Large intestine (tissue), 3 donors: Measurements from ENCODE around the gene PRADC1. TPM values are rescaled to one million over a fixed set of nuclear protein-coding genes. Genes with fewer than 3 reads are reported as not detected.
A peak's percentile ranks its signal among the peaks of the same experiment; 100 is the strongest.
"Not testable (repeated sequence)": the region's sequence is repeated elsewhere in the genome, so short reads cannot be mapped to it uniquely, and the experiment has no call there.

Source experiments
- DNase-seq, 2 donors: peaks; one replicate each; pipeline versions ENCODE4 v3.0.0 to v3.0.0-alpha.2; 2013
- H3K27ac ChIP-seq: one replicate; pipeline ENCODE4 v1.5.1; 2013; ENCODE audit warnings: low read length
- H3K27me3 ChIP-seq: 2 replicates; pipeline ENCODE4 v1.6.1; 2013; ENCODE audit warnings: low read length; ENCODE audit not compliant: control insufficient read depth, insufficient read depth
- H3K36me3 ChIP-seq: 2 replicates; pipeline ENCODE4 v1.6.1; 2013; ENCODE audit warnings: low read length; ENCODE audit not compliant: control insufficient read depth, insufficient read depth
- H3K4me1 ChIP-seq: one replicate; pipeline ENCODE4 v1.6.1; 2013; ENCODE audit warnings: low read length; ENCODE audit not compliant: control insufficient read depth, insufficient read depth
- H3K4me3 ChIP-seq: one replicate; pipeline ENCODE4 v1.5.1; 2013; ENCODE audit warnings: low read length
- H3K9me3 ChIP-seq: one replicate; pipeline ENCODE4 v1.6.1; 2013; ENCODE audit warnings: mild to moderate bottlenecking, low read depth, low read length, moderate library complexity; ENCODE audit not compliant: control insufficient read depth
- WGBS: methylation state at CpG from one replicate; pipeline ENCODE4 v1.1.5; 2013; ENCODE audit warnings: low lambda C conversion rate; ENCODE audit not compliant: insufficient coverage; 5-methylcytosine and 5-hydroxymethylcytosine counted together
- polyA plus RNA-seq: library from polyadenylated mRNA; unstranded; fragments of 120-200 nt; gene quantifications from one replicate; pipeline ENCODE4 v1.2.1, GENCODE V29; 2013

Gene PRADC1
- polyA plus RNA-seq, 1 donor: 13.5 TPM

DNA sequence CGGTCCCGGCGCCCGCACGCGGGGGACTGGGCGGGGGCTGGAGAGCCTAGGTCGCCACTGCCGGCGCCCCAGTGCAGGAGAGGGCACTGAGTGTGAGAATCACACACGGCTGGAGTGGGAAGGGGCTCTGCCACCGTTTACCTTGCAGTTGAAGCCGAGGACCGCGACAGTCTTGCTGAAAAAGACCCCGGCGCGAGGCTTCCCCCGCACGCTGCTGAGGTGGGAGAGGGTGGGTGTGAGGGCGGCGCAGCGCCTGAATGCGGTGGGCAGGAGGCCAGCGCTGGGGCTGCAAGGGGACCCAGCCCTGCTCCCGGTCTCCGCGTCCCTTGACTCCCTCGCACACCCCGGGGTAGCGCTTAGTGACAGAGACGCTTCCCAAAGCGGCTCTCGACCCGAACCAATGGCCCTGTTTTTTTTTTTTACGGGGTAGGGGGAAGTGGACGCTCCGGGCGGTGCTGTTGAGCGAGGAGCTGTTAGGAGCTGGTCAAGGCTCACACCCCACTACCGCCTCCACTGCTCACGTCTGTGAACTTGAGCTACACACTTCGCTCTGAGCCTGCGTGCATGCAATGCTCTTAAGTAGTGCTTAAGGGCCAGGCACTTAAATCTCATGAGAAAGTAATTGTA, 29.9 kb downstream of the PRADC1 start:
- DNase-seq: peak in 1 of 2 donors; percentile 30
- no peak overlapping the region for H3K27ac ChIP-seq
- no CpG with 5 or more reads among the region's 44 CpGs for WGBS
- H3K27me3 ChIP-seq: peaks cover 48% of the 10 kb centered on the region
- peaks cover 6% of the 10 kb centered on the region for H3K4me1 ChIP-seq
- peak overlapping the region; percentile 4 for H3K4me3 ChIP-seq
- peaks cover 3% of the 10 kb centered on the region for H3K9me3 ChIP-seq
- H3K36me3 ChIP-seq: no peaks in the 10 kb centered on the region

- no CpG with 5 or more reads among the region's 87 CpGs for WGBS
- no peaks in the 10 kb centered on the region for H3K36me3 ChIP-seq
- peak in 1 of 2 donors; percentile 20 for DNase-seq
- no peak within 1 kb of the TSS for H3K27ac ChIP-seq
- H3K27me3 ChIP-seq: peaks cover 48% of the 10 kb centered on the region
- peak within 1 kb of the TSS; percentile 4 for H3K4me3 ChIP-seq
- peaks cover 3% of the 10 kb centered on the region for H3K9me3 ChIP-seq
- H3K4me1 ChIP-seq: peaks cover 6% of the 10 kb centered on the region
These were observed 30.6 kb downstream of the PRADC1 start, which contains the start of gene NOTO for GRCh38 chr2:73202156-73203054. NOTO (plus strand) TSS chr2:73202574; CDS start chr2:73202667, 93 bp downstream.

- no CpG with 5 or more reads among the region's 10 CpGs for WGBS
- not testable (repeated sequence) for H3K4me3 ChIP-seq, H3K27ac ChIP-seq, H3K36me3 ChIP-seq, H3K4me1 ChIP-seq, H3K9me3 ChIP-seq, DNase-seq
- H3K27me3 ChIP-seq: peaks cover 42% of the 10 kb centered on the region
These were observed 32.8 kb downstream of the PRADC1 start for GRCh38 chr2:73200281-73200680.

DNA sequence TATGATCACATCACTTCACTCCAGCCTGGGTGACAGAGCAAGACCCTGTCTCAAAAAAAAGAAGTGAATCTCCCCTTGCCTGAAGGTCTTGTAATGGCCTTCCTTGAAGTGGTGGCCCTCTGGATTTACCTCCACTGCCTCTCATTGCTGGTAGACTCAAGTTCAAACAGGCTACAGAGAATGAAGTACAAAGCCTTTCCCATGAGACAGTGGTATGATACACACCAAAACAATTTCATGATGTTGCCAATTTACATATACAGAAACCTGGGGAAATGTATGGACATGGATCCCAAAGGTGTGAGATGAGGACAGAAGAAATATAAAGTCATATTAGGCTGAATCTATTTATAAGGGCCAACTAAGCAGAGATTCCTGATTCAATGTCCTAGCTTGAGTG, 35.5 kb downstream of the PRADC1 start:
- Histone ChIP-seq H3K27ac (no peak overlapping the region), H3K9me3 (no peaks in the 10 kb centered on the region), H3K36me3 (no peaks in the 10 kb centered on the region), H3K4me1 (peaks cover 10% of the 10 kb centered on the region), H3K27me3 (peaks cover 18% of the 10 kb centered on the region), H3K4me3 (no peak overlapping the region)
- DNase-seq: no peak

- Histone ChIP-seq H3K27me3 (no peaks in the 10 kb centered on the region), H3K9me3 (no peaks in the 10 kb centered on the region), H3K4me3 (no peak overlapping the region), H3K27ac (no peak overlapping the region), H3K36me3 (no peaks in the 10 kb centered on the region), H3K4me1 (peaks cover 14% of the 10 kb centered on the region)
- DNase-seq: no peak
- WGBS: no CpG with 5 or more reads among the region's 2 CpGs
These were observed 45.5 kb downstream of the PRADC1 start for GRCh38 chr2:73187549-73187948.

DNA sequence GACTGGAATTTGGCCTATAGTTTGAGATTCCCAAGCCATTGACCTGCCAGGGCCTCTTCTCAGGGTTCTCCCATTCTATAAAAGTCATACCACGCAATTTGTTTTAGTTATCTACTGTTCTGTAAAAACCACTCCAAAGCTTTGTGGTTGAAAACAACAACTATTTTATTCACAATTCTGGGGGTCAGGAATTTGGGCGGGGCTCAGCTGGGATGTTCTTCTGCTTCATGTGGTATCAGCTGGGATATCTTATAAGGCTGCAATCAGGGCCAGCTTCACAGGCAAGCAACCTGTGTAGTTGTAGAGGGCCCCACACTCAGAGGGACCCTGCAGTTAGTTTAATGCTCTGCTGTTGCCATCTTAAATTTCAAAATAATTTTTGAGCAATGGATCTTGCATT, 47.1 kb downstream of the PRADC1 start:
- no peak for DNase-seq
- Histone ChIP-seq H3K36me3 (no peaks in the 10 kb centered on the region), H3K4me1 (peaks cover 4% of the 10 kb centered on the region), H3K9me3 (no peaks in the 10 kb centered on the region), H3K27ac (no peak overlapping the region), H3K4me3 (no peak overlapping the region), H3K27me3 (no peaks in the 10 kb centered on the region)
- no CpG with 5 or more reads among the region's 2 CpGs for WGBS

Other genes with a start within 250 kb of the PRADC1 start
- 20.0 TPM for gene SFXN5, start 161.5 kb downstream of the PRADC1 start, polyA plus RNA-seq
- gene RAB11FIP5, start 120.3 kb downstream of the PRADC1 start, polyA plus RNA-seq: 21.4 TPM
- 0.01 TPM for gene NOTO, start 30.7 kb downstream of the PRADC1 start, polyA plus RNA-seq
- 24.5 TPM for gene SMYD5, start 19.0 kb downstream of the PRADC1 start, polyA plus RNA-seq
- gene CCT7, start 1.1 kb upstream of the PRADC1 start, polyA plus RNA-seq: 169 TPM
- gene FBXO41, start 51.2 kb upstream of the PRADC1 start, polyA plus RNA-seq: 2.4 TPM
- 0.04 TPM for gene EGR4, start 60.3 kb upstream of the PRADC1 start, polyA plus RNA-seq
- 22.5 TPM for gene ALMS1, start 152.6 kb upstream of the PRADC1 start, polyA plus RNA-seq